Transverse colon (tissue), 3 donors: ENCODE data around the gene LRFN4.

Source experiments
- CTCF ChIP-seq, 5 experiments: fragments of 200-600 bp in 3 of 5; fragments of 450-650 bp in 2 of 5; sonication (generic) in 3 of 5; IDR thresholded peaks; 1 replicate in 2 of 5; 2 replicates in 3 of 5; pipeline ENCODE4 v1.5.1; 2016 to 2017; ENCODE audit warnings: antibody characterized with exemption in 5 of 5, inconsistent platforms in 3 of 5, mild to moderate bottlenecking in 2 of 5, moderate library complexity in 1 of 5
- EP300 ChIP-seq: sonication (generic); formaldehyde crosslinking; IDR thresholded peaks from one replicate; pipeline ENCODE4 v1.6.1; 2017; ENCODE audit warnings: antibody characterized with exemption, low read depth
- POLR2A ChIP-seq: fragments of 450-650 bp; IDR thresholded peaks from one replicate; pipeline ENCODE4 v1.6.1; 2016; ENCODE audit warnings: antibody characterized with exemption, mild to moderate bottlenecking, moderate library complexity

GRCh38 chr11:66818231-66818955, 38.5 kb upstream of the LRFN4 start:
- no peak for TF ChIP-seq POLR2A
- TF ChIP-seq EP300: no peak
- no peak for TF ChIP-seq CTCF (IDR thresholded peaks at IDR 0.05)
